ENCODE results near the gene RGS3.

Gene RGS3

GRCh38 chr9:113559834-113560800 is 96.6 kb downstream of the RGS3 start:
- no peak for DNase-seq
- no peak for TF ChIP-seq POLR2A (IDR thresholded peaks at IDR 0.05; ENCODE audit: low read length)
- no peak for TF ChIP-seq GATA1 (IDR thresholded peaks at IDR 0.05; ENCODE audit: low read depth, low read length)

DNA sequence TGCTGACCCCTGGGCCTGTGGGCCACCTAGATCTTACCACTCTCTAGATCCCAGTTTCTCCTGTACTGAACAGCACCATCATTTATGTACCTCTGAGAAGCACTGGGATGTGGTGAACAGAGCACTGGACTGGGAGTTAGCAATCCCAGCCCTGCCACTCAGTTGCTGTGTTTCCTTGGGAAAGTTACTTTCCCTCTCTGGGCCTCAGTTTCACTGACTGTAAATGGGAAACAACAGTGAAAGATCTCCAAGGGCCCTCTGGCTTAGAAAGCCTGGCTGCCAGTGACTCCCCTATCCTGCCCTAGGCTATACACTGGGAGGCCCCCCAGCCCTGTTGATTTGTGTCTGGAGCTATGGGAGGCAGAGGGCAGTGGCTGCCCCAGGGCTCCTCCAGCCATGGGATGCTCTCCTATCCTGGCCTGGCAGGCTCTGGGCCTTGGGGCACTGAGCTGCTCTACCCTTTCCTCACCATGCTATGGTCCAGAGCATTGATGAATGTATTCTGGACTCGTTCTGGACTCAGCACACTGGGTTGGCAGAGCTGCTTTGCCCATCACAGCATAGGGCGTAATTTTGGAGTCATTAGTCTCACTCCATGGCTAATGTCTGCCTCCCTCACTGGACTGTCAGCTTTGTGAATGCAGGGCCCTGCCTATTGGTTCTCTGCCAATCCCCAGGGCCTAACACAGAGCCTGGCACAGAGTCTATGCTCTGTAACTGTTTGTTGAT is 99.3 kb downstream of the RGS3 start:
- no peak for TF ChIP-seq POLR2A (IDR thresholded peaks at IDR 0.05; ENCODE audit: low read length)
- no peak for TF ChIP-seq GATA1 (IDR thresholded peaks at IDR 0.05; ENCODE audit: low read depth, low read length)
- no peak for DNase-seq

GRCh38 chr9:113563826-113564497 is 100.4 kb downstream of the RGS3 start:
- no peak for DNase-seq

DNA sequence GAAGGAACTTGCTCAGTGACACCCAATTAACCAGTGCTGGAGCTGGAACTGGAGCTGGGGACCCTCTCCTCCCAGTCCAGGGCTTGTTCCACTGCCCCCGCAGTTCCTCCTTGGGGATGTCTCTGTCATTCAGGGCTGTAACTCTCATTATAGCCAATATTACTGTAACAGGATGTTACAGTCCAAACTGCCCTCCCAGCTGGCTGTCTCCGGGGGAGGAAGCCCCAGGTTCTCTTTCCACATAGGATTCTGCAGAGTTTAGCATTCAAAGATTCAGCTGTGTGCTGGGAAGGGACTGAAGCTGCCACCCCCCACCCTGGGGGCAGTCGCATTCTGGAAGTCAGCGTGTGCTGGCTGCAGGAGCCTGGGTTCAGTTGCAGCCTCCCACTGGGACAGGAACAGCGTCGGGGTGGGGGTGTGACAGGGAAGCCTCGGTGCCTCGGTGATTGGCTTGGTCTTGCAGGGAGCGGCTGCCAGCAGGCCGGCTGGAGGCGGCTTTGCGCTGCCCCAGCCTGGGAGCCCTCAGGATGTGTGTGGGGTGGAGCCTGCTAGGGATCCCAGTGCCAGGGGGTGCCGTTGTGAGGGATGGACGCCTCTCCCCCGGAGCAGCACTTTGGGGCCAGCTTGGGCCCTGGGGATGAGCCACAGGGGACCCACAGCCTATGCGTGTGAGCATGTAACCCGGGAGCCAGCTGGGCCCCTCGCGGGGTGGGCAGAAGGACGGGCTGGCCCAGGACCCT is 101.1 kb downstream of the RGS3 start:
- DNase-seq = peak; percentile 24 to 53
- TF ChIP-seq GATA1 (IDR thresholded peaks at IDR 0.05; ENCODE audit: low read depth, low read length) (no peak), POLR2A (IDR thresholded peaks at IDR 0.05; ENCODE audit: low read length) (no peak)

More at GRCh38 chr9:113563826-113564497, 100.4 kb downstream of the RGS3 start:
- TF ChIP-seq GATA1 (IDR thresholded peaks at IDR 0.05; ENCODE audit: low read depth, low read length) = no peak
- TF ChIP-seq POLR2A (IDR thresholded peaks at IDR 0.05; ENCODE audit: low read length) = no peak

GRCh38 chr9:113566016-113566711 is 102.6 kb downstream of the RGS3 start:
- DNase-seq = no peak
- TF ChIP-seq POLR2A (IDR thresholded peaks at IDR 0.05; ENCODE audit: low read length) (no peak), GATA1 (IDR thresholded peaks at IDR 0.05; ENCODE audit: low read depth, low read length) (no peak)

DNA sequence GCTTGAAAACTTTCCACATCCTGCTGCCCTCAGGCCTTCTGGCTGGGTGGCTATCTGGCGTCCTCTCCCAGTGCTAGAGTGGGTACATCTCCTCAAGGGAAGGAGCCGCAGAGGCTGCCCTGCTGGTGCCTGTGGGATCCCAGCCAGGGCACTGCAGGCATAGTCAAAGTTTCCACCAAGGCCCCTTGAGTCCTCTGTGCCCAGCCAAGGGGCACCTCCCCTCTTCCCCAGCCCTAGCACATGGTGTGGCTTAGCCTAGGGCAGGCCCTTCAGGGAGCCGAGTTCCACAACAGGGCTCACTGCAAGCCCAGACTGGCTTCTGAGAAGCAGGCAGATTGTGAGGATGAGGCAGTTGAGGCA is 103.2 kb downstream of the RGS3 start:
- TF ChIP-seq POLR2A (IDR thresholded peaks at IDR 0.05; ENCODE audit: low read length) (peak; percentile 14), GATA1 (IDR thresholded peaks at IDR 0.05; ENCODE audit: low read depth, low read length) (no peak)
- no peak for DNase-seq

DNA sequence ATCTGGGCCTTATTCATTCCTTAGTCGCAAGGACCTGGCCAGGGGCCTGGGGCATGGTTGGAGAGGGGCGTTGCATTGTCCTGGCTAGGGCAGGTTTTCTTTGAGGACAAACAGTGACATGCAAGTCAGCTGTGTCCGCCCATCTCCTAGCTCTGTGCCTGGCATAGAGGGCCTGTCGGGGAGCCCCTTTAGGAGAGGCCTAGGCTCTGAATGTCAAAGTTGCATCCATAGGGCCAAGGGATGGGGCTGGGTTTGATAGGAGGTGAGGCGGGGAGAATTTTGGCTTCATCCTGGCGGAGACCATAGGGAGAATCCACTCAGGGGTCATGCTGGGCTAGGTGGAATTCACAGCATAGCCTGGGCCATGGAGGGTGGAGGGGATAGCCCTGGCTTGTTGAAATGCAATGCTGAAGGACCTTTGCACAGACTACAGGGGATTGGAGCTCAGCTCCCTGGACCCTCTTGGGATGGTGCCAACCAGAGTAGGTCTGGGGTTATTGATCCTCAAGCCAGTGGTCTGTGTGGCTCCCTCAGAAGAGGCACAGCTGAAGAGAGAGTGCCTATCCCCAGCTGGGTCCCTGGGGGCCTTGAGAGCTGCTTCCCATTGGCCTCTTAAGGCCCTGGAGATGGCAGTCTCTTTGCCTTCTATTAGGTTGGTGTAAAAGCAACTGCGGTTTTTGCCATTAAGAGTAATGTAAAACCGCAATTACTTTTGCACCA is 104.0 kb downstream of the RGS3 start:
- DNase-seq = no peak
- TF ChIP-seq POLR2A (IDR thresholded peaks at IDR 0.05; ENCODE audit: low read length) (no peak), GATA1 (IDR thresholded peaks at IDR 0.05; ENCODE audit: low read depth, low read length) (no peak)

- no peak for DNase-seq
- TF ChIP-seq GATA1 (IDR thresholded peaks at IDR 0.05; ENCODE audit: low read depth, low read length) = no peak
- TF ChIP-seq POLR2A (IDR thresholded peaks at IDR 0.05; ENCODE audit: low read length) = no peak
These were observed 104.5 kb downstream of the RGS3 start for GRCh38 chr9:113568081-113568435.

GRCh38 chr9:113568571-113569321 is 105.2 kb downstream of the RGS3 start:
- no peak for DNase-seq
- TF ChIP-seq POLR2A (IDR thresholded peaks at IDR 0.05; ENCODE audit: low read length) (no peak), GATA1 (IDR thresholded peaks at IDR 0.05; ENCODE audit: low read depth, low read length) (no peak)

DNA sequence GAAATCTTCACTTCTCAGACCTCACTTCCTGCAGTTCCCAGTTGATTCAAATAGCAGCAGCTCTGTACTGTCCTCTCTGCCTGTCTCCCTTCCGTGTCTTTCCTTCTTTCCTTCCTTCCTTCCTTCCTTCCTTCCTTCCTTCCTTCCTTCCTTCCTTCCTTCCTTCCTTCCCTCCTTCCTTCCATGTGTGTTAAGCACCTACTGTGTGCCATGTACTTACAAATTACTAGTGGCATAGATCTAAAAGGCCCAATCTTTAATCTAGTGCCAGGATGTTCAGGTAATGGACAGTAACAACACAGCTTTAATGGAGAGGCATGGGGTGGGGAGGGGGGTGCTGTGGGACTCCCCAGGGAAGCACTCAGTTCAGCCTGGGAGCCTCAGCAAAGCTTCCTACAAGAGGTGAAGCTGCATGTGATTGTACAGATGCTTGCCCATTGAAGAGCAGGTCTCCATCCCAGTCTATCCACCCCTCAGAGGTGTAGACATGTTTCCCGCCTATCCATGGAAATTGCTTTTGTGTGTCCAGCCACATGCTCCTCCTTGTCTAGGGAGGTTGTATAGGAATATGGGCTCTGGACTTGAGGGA is 106.0 kb downstream of the RGS3 start:
- no peak for DNase-seq
- no peak for TF ChIP-seq POLR2A (IDR thresholded peaks at IDR 0.05; ENCODE audit: low read length)
- TF ChIP-seq GATA1 (IDR thresholded peaks at IDR 0.05; ENCODE audit: low read depth, low read length) = no peak

DNA sequence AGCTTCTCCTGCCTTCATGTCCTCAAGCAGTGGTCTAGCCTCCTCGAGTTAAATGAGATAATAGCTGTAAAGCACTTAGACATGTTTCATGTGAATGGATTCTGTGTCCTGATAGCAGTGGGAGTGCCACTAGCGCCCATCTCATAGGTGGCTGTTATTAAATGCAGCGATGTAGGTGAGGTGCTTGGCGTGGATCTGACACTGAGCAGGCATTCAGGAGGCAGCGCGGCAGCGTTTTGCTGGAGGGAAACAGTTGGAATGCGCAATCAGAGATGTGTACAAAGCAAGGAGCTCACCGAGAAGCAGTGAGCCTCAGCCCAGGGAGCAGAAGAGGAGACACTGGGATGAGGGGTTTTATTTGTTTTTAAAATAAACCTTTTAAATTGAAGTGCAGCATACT is 106.6 kb downstream of the RGS3 start:
- no peak for TF ChIP-seq GATA1 (IDR thresholded peaks at IDR 0.05; ENCODE audit: low read depth, low read length)
- no peak for TF ChIP-seq POLR2A (IDR thresholded peaks at IDR 0.05; ENCODE audit: low read length)
- no peak for DNase-seq

All from erythroblast (primary cell).